DND-41 (cell line): ENCODE data around the gene SENP1.

Source experiments
- CTCF ChIP-seq: IDR thresholded peaks from 2 replicates; pipeline ENCODE4 v1.5.1; 2012; ENCODE audit warnings: borderline replicate concordance, low read length, moderate library complexity, mild to moderate bottlenecking; ENCODE audit not compliant: poor library complexity, severe bottlenecking; ENCODE audit errors: extremely low read depth
- EZH2 ChIP-seq: IDR thresholded peaks from 3 replicates; pipeline ENCODE4 v1.6.1; 2012; ENCODE audit warnings: borderline replicate concordance, low read depth, mild to moderate bottlenecking, moderate library complexity, low read length, inconsistent platforms; ENCODE audit not compliant: severe bottlenecking

GRCh38 chr12:48015954-48016353 is 89.9 kb downstream of the SENP1 start:
- TF ChIP-seq EZH2 (no peak), CTCF (no peak)
